Neural cell (in vitro differentiated cells): ENCODE results near the gene DNPEP. TPM values are rescaled to one million over a fixed set of nuclear protein-coding genes. Genes with fewer than 3 reads are reported as not detected.
"Not testable (repeated sequence)": the region's sequence is repeated elsewhere in the genome, so short reads cannot be mapped to it uniquely, and the experiment has no call there.

Source experiments
- H2AFZ ChIP-seq: fragments of 200-600, 300-800 bp; sonication (generic), shearing (Covaris generic); 2 replicates; pipeline ENCODE4 v1.6.0; 2014; ENCODE audit warnings: low read depth, mild to moderate bottlenecking, antibody characterized with exemption, low read length, moderate library complexity
- H3F3A ChIP-seq: fragments of 200-600 bp; shearing (Covaris generic); 2 replicates; pipeline ENCODE4 v1.6.1; 2016; ENCODE audit warnings: mild to moderate bottlenecking, moderate library complexity, mixed read lengths, antibody characterized with exemption, low read length; ENCODE audit not compliant: insufficient read depth, poor library complexity, severe bottlenecking
- H3K27ac ChIP-seq: fragments of 200-600, 300-800 bp; sonication (generic), shearing (Covaris generic); 2 replicates; pipeline ENCODE4 v1.5.1; 2014; ENCODE audit warnings: mild to moderate bottlenecking, low read length, moderate library complexity
- H3K27me3 ChIP-seq: fragments of 300-800, 200-600 bp; sonication (generic), shearing (Covaris generic); 2 replicates; pipeline ENCODE4 v1.6.0; 2014; ENCODE audit warnings: mild to moderate bottlenecking, low read depth, low read length, moderate library complexity; ENCODE audit not compliant: insufficient read depth
- H3K36me3 ChIP-seq: fragments of 300-800, 200-600 bp; sonication (generic), shearing (Covaris generic); 2 replicates; pipeline ENCODE4 v1.5.1; 2014; ENCODE audit warnings: mild to moderate bottlenecking, antibody characterized with exemption, low read length, moderate library complexity; ENCODE audit not compliant: insufficient read depth
- H3K4me2 ChIP-seq: fragments of 300-800, 200-600 bp; sonication (generic), shearing (Covaris generic); 2 replicates; pipeline ENCODE4 v1.6.0; 2014; ENCODE audit warnings: mild to moderate bottlenecking, low read length
- H3K4me3 ChIP-seq: fragments of 300-800, 200-600 bp; sonication (generic), shearing (Covaris generic); 2 replicates; pipeline ENCODE4 v1.5.1; 2014; ENCODE audit warnings: mild to moderate bottlenecking, low read length, moderate library complexity
- H3K79me2 ChIP-seq: fragments of 200-600 bp; shearing (Covaris generic); replicated peaks from 2 replicates; pipeline ENCODE4 v1.6.0; 2014; ENCODE audit warnings: mild to moderate bottlenecking, low read length, moderate library complexity; ENCODE audit not compliant: insufficient read depth
- H3K9ac ChIP-seq: fragments of 300-800, 200-600 bp; sonication (generic), shearing (Covaris generic); 2 replicates; pipeline ENCODE4 v1.6.1; 2016; ENCODE audit warnings: mild to moderate bottlenecking, low read length, mixed read lengths
- H3K9me2 ChIP-seq: fragments of 200-600 bp; shearing (Covaris generic); 2 replicates; pipeline ENCODE4 v1.6.1; 2016; ENCODE audit warnings: mild to moderate bottlenecking, low read length, mixed read lengths; ENCODE audit not compliant: insufficient read depth
- H3K9me3 ChIP-seq: fragments of 200-600, 300-800 bp; sonication (generic), shearing (Covaris generic); 2 replicates; pipeline ENCODE4 v1.6.1; 2016; ENCODE audit warnings: mild to moderate bottlenecking, mixed run types, low read length, moderate library complexity, mixed read lengths
- H4K20me1 ChIP-seq: fragments of 200-600 bp; shearing (Covaris generic); 2 replicates; pipeline ENCODE4 v1.6.1; 2016; ENCODE audit warnings: mild to moderate bottlenecking, mixed run types; ENCODE audit not compliant: insufficient read depth
- EP300 ChIP-seq: fragments of 450-650 bp; conservative IDR thresholded peaks from 2 replicates; pipeline ENCODE4 v1.6.1; 2014; ENCODE audit warnings: antibody characterized with exemption, mild to moderate bottlenecking, moderate library complexity; ENCODE audit not compliant: poor library complexity, severe bottlenecking
- EZH2 ChIP-seq: fragments of 200-600, 300-800 bp; shearing (Covaris generic), sonication (generic); IDR thresholded peaks from 2 replicates; pipeline ENCODE4 v1.6.1; 2014; ENCODE audit warnings: antibody characterized with exemption, low read length, borderline replicate concordance, mild to moderate bottlenecking; ENCODE audit not compliant: insufficient read depth, poor library complexity, severe bottlenecking
- MXI1 ChIP-seq: fragments of 450-650 bp; conservative IDR thresholded peaks from 2 replicates; pipeline ENCODE4 v1.6.1; 2014; ENCODE audit warnings: antibody characterized with exemption, mild to moderate bottlenecking; ENCODE audit not compliant: poor library complexity, severe bottlenecking
- POLR2AphosphoS5 ChIP-seq: IDR thresholded peaks from 2 replicates; pipeline ENCODE4 v1.6.1; 2012
- RAD21 ChIP-seq: fragments of 450-650 bp; conservative IDR thresholded peaks from 2 replicates; pipeline ENCODE4 v1.6.1; 2014; ENCODE audit warnings: antibody characterized with exemption, mild to moderate bottlenecking, moderate library complexity
- SMC3 ChIP-seq: fragments of 450-650 bp; conservative IDR thresholded peaks from 2 replicates; pipeline ENCODE4 v1.6.1; 2014; ENCODE audit warnings: antibody characterized with exemption, mild to moderate bottlenecking, moderate library complexity; ENCODE audit not compliant: poor library complexity
- TAF1 ChIP-seq: IDR thresholded peaks from 2 replicates; pipeline ENCODE4 v1.6.1; 2012; ENCODE audit warnings: low read depth
- polyA plus RNA-seq: library from polyadenylated mRNA; depleted of rRNA; stranded (reverse); fragments of >200 nt; gene quantifications from 2 replicates; pipeline ENCODE4 v1.2.3, GENCODE V29; 2014
- TF ChIP-seq, protein P1 (sequence below): fragments of 450-650 bp; IDR thresholded peaks from 2 replicates; pipeline ENCODE4 v1.5.1; 2014; ENCODE audit warnings: antibody characterized with exemption, mild to moderate bottlenecking, moderate library complexity; ENCODE audit not compliant: poor library complexity, severe bottlenecking
- TF ChIP-seq, protein P2 (sequence below): IDR thresholded peaks from 2 replicates; pipeline ENCODE4 v1.6.1; 2012; ENCODE audit warnings: borderline replicate concordance

The DNPEP gene
- polyA plus RNA-seq, 1 donor from 2014 or later, result 11.9 TPM

DNA sequence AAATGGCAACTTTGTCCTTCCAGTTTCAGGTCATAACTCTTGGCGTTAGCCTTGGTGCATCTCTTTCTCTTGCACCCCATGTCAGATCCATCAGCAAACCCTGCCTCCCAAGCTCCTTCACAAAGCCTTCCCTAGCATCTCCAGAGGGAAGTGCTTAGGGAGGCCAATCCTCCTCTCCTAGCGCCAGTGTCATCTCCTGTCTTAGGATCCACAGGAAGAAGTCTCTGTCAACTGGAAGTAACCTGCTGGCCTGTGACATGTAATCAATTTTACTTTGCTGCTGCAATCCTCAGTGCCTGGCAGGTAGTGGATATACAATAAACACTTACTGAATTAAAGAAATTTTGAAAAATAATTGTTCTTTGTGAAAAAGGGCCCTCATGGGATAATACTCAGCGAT, 7.9 kb upstream of the DNPEP start:
- Histone ChIP-seq H3K9me3 (no peaks in the 10 kb centered on the region), H3K36me3 (no peaks in the 10 kb centered on the region), H3K27ac (no peak overlapping the region), H3K9me2 (no peaks in the 10 kb centered on the region), H3K79me2 (no peaks in the 10 kb centered on the region), H3K4me3 (no peak overlapping the region), H3K9ac (no peak overlapping the region), H2AFZ (no peak overlapping the region), H3K4me2 (no peak overlapping the region), H4K20me1 (no peaks in the 10 kb centered on the region), H3K27me3 (no peaks in the 10 kb centered on the region), H3F3A (no peaks in the 10 kb centered on the region)
- TF ChIP-seq TAF1 (no peak), RAD21 (no peak), POLR2AphosphoS5 (no peak), SMC3 (no peak), MXI1 (no peak), EP300 (no peak), EZH2 (no peak)
- TF ChIP-seq, protein P1, sequence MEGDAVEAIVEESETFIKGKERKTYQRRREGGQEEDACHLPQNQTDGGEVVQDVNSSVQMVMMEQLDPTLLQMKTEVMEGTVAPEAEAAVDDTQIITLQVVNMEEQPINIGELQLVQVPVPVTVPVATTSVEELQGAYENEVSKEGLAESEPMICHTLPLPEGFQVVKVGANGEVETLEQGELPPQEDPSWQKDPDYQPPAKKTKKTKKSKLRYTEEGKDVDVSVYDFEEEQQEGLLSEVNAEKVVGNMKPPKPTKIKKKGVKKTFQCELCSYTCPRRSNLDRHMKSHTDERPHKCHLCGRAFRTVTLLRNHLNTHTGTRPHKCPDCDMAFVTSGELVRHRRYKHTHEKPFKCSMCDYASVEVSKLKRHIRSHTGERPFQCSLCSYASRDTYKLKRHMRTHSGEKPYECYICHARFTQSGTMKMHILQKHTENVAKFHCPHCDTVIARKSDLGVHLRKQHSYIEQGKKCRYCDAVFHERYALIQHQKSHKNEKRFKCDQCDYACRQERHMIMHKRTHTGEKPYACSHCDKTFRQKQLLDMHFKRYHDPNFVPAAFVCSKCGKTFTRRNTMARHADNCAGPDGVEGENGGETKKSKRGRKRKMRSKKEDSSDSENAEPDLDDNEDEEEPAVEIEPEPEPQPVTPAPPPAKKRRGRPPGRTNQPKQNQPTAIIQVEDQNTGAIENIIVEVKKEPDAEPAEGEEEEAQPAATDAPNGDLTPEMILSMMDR, result no peak
- TF ChIP-seq, protein P2, sequence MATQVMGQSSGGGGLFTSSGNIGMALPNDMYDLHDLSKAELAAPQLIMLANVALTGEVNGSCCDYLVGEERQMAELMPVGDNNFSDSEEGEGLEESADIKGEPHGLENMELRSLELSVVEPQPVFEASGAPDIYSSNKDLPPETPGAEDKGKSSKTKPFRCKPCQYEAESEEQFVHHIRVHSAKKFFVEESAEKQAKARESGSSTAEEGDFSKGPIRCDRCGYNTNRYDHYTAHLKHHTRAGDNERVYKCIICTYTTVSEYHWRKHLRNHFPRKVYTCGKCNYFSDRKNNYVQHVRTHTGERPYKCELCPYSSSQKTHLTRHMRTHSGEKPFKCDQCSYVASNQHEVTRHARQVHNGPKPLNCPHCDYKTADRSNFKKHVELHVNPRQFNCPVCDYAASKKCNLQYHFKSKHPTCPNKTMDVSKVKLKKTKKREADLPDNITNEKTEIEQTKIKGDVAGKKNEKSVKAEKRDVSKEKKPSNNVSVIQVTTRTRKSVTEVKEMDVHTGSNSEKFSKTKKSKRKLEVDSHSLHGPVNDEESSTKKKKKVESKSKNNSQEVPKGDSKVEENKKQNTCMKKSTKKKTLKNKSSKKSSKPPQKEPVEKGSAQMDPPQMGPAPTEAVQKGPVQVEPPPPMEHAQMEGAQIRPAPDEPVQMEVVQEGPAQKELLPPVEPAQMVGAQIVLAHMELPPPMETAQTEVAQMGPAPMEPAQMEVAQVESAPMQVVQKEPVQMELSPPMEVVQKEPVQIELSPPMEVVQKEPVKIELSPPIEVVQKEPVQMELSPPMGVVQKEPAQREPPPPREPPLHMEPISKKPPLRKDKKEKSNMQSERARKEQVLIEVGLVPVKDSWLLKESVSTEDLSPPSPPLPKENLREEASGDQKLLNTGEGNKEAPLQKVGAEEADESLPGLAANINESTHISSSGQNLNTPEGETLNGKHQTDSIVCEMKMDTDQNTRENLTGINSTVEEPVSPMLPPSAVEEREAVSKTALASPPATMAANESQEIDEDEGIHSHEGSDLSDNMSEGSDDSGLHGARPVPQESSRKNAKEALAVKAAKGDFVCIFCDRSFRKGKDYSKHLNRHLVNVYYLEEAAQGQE, result no peak

DNA sequence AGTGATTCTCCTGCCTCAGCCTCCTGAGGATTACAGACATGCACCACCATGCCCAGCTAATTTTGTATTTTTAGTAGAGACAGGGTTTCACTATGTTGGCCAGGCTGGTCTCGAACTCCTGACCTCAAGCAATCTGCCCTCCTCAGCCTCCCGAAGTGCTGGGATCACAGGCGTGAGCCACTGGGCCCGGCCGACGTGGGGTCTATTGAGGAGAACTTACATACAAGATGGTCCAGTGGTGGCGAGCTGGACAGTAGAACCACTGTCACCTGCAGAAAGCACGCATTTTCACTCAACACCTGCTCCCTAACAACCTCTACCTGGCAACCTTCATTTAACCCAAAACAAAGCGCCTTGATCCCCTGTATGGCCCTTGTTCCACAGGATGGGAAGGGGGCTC, 7.3 kb upstream of the DNPEP start:
- not testable (repeated sequence) for H3K27me3 ChIP-seq, H2AFZ ChIP-seq, H3K27ac ChIP-seq, H3F3A ChIP-seq, H3K36me3 ChIP-seq, H3K9me2 ChIP-seq, H3K4me3 ChIP-seq, H3K9me3 ChIP-seq, H3K79me2 ChIP-seq, H4K20me1 ChIP-seq, H3K9ac ChIP-seq, H3K4me2 ChIP-seq

DNA sequence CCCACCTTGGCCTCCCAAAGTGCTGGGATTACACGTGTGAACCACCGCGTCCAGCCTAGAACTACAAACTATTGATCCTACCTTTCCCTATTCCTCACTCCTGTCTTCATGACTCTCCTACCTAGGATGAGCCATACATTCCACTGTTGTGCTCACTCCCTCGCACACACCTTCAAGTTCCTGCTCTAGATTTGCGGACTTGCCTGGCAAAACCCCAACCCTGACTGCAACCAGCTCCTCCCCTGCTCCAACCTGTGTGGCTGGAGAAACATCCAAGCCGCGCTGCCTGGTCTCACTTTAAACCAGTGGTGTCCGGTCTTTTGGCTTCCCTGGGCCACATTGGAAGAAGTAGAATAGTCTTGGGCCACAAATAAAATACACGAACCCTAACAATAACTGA, 5.0 kb upstream of the DNPEP start:
- Histone ChIP-seq H3K27me3 (no peaks in the 10 kb centered on the region), H3K9me2 (no peaks in the 10 kb centered on the region), H3K9ac (no peak overlapping the region), H2AFZ (no peak overlapping the region), H3K4me2 (no peak overlapping the region), H3K27ac (no peak overlapping the region), H3K36me3 (no peaks in the 10 kb centered on the region), H4K20me1 (no peaks in the 10 kb centered on the region), H3K79me2 (no peaks in the 10 kb centered on the region), H3F3A (peaks cover 4% of the 10 kb centered on the region), H3K4me3 (no peak overlapping the region), H3K9me3 (no peaks in the 10 kb centered on the region)
- TF ChIP-seq, protein P1, result no peak
- TF ChIP-seq POLR2AphosphoS5, result no peak
- no peak for TF ChIP-seq EZH2
- no peak for TF ChIP-seq TAF1
- TF ChIP-seq EP300, result no peak
- TF ChIP-seq, protein P2, result no peak
- TF ChIP-seq RAD21, result no peak
- no peak for TF ChIP-seq SMC3
- no peak for TF ChIP-seq MXI1
